Psoas muscle (tissue), 8 donors: Measurements from ENCODE around the gene HAPLN2. TPM values are rescaled to one million over a fixed set of nuclear protein-coding genes. Genes with fewer than 3 reads are reported as not detected.
A peak's percentile ranks its signal among the peaks of the same experiment; 100 is the strongest.

Experiments
- ATAC-seq, 4 donors: fragments of 200-7000 bp; cut with Tn5 transposase; one replicate each; pipeline ENCODE4 v1.9.1; 2020; ENCODE audit warnings: moderate library complexity in 3 of 4, mild to moderate bottlenecking in 2 of 4
- DNase-seq, 2 donors: peaks; one replicate each; pipeline ENCODE4 v3.0.0-alpha.2; 2020
- H3K27ac ChIP-seq: fragments of 200-600 bp; one replicate; pipeline ENCODE4 v1.8.0; 2022
- H3K27me3 ChIP-seq, 3 donors: fragments of 200-600 bp in 1 of 3; one replicate each; pipeline versions ENCODE4 v1.6.1 to v1.8.0; 2013 to 2022; ENCODE audit warnings: low read length in 2 of 3, mild to moderate bottlenecking in 2 of 3, moderate library complexity in 1 of 3; ENCODE audit not compliant: insufficient read depth in 3 of 3
- H3K36me3 ChIP-seq, 2 donors: fragments of 200-600 bp in 1 of 2; one replicate each; pipeline versions ENCODE4 v1.6.1 to v1.8.0; 2013 to 2022; ENCODE audit warnings: low read depth in 1 of 2, mild to moderate bottlenecking in 1 of 2, moderate library complexity in 1 of 2; ENCODE audit not compliant: insufficient read depth in 1 of 2
- H3K4me1 ChIP-seq: fragments of 200-600 bp; one replicate; pipeline ENCODE4 v1.8.0; 2022
- H3K4me3 ChIP-seq: fragments of 200-600 bp; one replicate; pipeline ENCODE4 v1.8.0; 2022; ENCODE audit warnings: mild to moderate bottlenecking
- H3K9me3 ChIP-seq: fragments of 200-600 bp; one replicate; pipeline ENCODE4 v1.8.0; 2022
- CTCF ChIP-seq: fragments of 200-600 bp; IDR thresholded peaks from one replicate; pipeline ENCODE4 v1.8.0; 2022; ENCODE audit warnings: antibody characterized with exemption
- WGBS, 3 donors: extraction: QIAGEN DNeasy Blood & Tissue Kit; methylation state at CpG; one replicate each; pipeline versions ENCODE4 v1.1.6 to v1.1.7; 2013; 5-methylcytosine and 5-hydroxymethylcytosine counted together
- intact Hi-C, 2 donors: fragments of 100-400 bp; cut with DNase I; formaldehyde crosslinking; loops; one replicate each; pipeline versions ENCODE4 v1.11.0 to v1.14.2; 2022
- polyA plus RNA-seq, 3 donors: library from polyadenylated mRNA; stranded (reverse); fragments of 200-250 nt; gene quantifications; one replicate each; pipeline ENCODE4 v1.2.3, GENCODE V29; 2013
- total RNA-seq, 4 donors: library from RNA; stranded (reverse); fragmentation: NEBNext Ultra II Directional in 2 of 4; extraction: Animal tissue kit (Norgen Biotek cat#: 25700) in 2 of 4; gene quantifications; one replicate each; pipeline versions ENCODE4 v1.2.1 to v1.2.4, GENCODE V29; 2021 to 2023
- donor health status: healthy with polysubstance abuse.
- donor health status: DM: no; HTN: no; CAD: no; lungs with moderate emphysema.
- donor health status: Bipolar disorder and iron deficiency.
- donor health status: healthy.
- donor health status: DM: yes; HTN: yes; CAD: no.
- donor health status: DM: no; HTN: no; CAD: no.
- donor health status: DM: no; HTN: no; CAD: no.
- donor health status: DM: yes; HTN: yes; CAD: no.

Gene HAPLN2
- total and polyA plus RNA-seq, 7 donors = 0.28 to 2.2 (median 0.61) TPM

GRCh38 chr1:156666862-156667609 lies 47.8 kb downstream of the HAPLN2 start:
- DNase-seq = peak in 1 of 2 donors; percentile 26
- ATAC-seq = peak; percentile 2 to 16 (median 7)
- H3K27me3 ChIP-seq = no peaks in the 10 kb centered on the region
- H3K4me3 ChIP-seq = no peak overlapping the region
- intact Hi-C loops = loop anchor here in 1 of 2 donors (1.0 kb wide), 1 partner anchor 9 kb away; no protein-coding TSS in a partner anchor
- H3K9me3 ChIP-seq = no peaks in the 10 kb centered on the region
- TF ChIP-seq CTCF = no peak
- WGBS, 3 donors = 61 to 72% (median 61%) methylated on average over 9 of the region's 9 CpGs
- H3K27ac ChIP-seq = peak overlapping the region; percentile 99
- peaks cover 96% of the 10 kb centered on the region for H3K4me1 ChIP-seq
- peaks cover 0 to 12% of the 10 kb centered on the region in 2 donors for H3K36me3 ChIP-seq

GRCh38 chr1:156667610-156667967 lies 48.4 kb downstream of the HAPLN2 start:
- Histone ChIP-seq H3K4me1 (peaks cover 91% of the 10 kb centered on the region), H3K36me3 (peaks cover 0 to 18% of the 10 kb centered on the region in 2 donors), H3K9me3 (no peaks in the 10 kb centered on the region), H3K27me3 (no peaks in the 10 kb centered on the region), H3K4me3 (peak overlapping the region; percentile 28), H3K27ac (peak overlapping the region; percentile 99)
- intact Hi-C loops = loop anchor here in 1 of 2 donors (1.0 kb wide), 1 partner anchor 9 kb away; no protein-coding TSS in a partner anchor
- WGBS, 3 donors = 0 to 4% (median 0%) methylated on average over 5 of the region's 5 CpGs
- ATAC-seq = peak; percentile 41 to 68 (median 65)
- no peak for TF ChIP-seq CTCF
- DNase-seq = peak; percentile 44 to 73

- TF ChIP-seq CTCF = no peak
- H3K4me3 ChIP-seq = peak overlapping the region; percentile 28
- DNase-seq = peak in 1 of 2 donors; percentile 51
- H3K4me1 ChIP-seq = peaks cover 87% of the 10 kb centered on the region
- whole genome bisulfite sequencing, 3 donors = 43 to 64% (median 58%) methylated on average over 6 to 9 of the region's 9 CpGs
- H3K36me3 ChIP-seq = peaks cover 0 to 23% of the 10 kb centered on the region in 2 donors
- no peaks in the 10 kb centered on the region for H3K9me3 ChIP-seq
- no peaks in the 10 kb centered on the region for H3K27me3 ChIP-seq
- peak overlapping the region; percentile 99 for H3K27ac ChIP-seq
- ATAC-seq = peak in 2 of 4 donors; percentile 1
- intact Hi-C loops = loop anchor here in 1 of 2 donors (1.0 kb wide), 1 partner anchor 8 kb away; no protein-coding TSS in a partner anchor
Measured at GRCh38 chr1:156667968-156668709, 48.9 kb downstream of the HAPLN2 start.

- WGBS, 3 donors = 73 to 75% (median 74%) methylated on average over 17 of the region's 17 CpGs
- no peak for TF ChIP-seq CTCF
- Histone ChIP-seq H3K27ac (peak overlapping the region; percentile 99), H3K4me1 (peaks cover 88% of the 10 kb centered on the region), H3K9me3 (no peaks in the 10 kb centered on the region), H3K36me3 (peaks cover 0 to 28% of the 10 kb centered on the region in 2 donors), H3K4me3 (no peak overlapping the region), H3K27me3 (no peaks in the 10 kb centered on the region)
- no peak for ATAC-seq
- intact Hi-C loops = no loop called here
- no peak for DNase-seq
Measured at GRCh38 chr1:156668801-156669637, 49.8 kb downstream of the HAPLN2 start.
